Measurements from ENCODE around the gene LDLRAD3. TPM values are rescaled to one million over a fixed set of nuclear protein-coding genes. Genes with fewer than 3 reads are reported as not detected.

Gene LDLRAD3
- total RNA-seq, 2 donors from 2014 or later: 30.8 to 42.5 TPM

DNA sequence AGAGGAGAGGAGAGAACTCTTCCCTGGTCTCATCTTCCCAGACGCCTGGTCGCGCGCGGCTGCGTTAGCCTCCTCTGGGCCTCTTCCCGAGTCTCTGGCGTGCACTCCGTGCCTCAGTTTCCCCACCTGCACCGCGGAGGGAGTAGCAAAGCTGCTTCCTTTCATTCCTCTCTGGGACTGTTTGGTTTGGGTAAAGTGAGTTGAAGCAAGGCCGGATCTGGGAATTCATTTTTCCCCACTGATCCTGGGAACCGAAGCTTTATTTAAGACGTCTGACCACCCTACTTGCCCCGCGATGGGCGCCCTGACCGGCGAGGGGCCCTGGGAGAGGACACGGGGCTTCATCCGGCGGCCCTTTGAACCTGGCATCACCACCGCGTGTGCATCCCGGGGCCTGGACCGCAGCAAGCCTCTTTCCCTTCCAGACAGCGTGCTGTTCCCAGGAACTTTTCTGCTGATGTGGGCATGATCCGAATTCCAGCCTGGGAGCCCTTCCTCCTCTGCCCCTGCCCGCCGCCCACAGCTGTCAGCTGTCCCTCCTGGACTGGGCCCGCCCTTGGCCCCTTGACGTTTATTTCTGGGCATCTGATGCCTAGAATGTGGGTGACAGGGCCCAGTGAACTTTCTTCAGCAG is 758 bp downstream of the LDLRAD3 start:
- WGBS: 12% methylated on average over 31 of the region's 32 CpGs
- H3K4me1 ChIP-seq (replicated peaks): peaks cover 8% of the 10 kb centered on the region
- intact Hi-C loops (cut with DNase I): no loop called here
- peak overlapping the region; percentile 83 to 86 for H3K27ac ChIP-seq
- no peaks in the 10 kb centered on the region for H3K9me3 ChIP-seq
- H3K4me3 ChIP-seq: peak overlapping the region; percentile 59 to 64
- no peaks in the 10 kb centered on the region for H3K27me3 ChIP-seq (replicated peaks; ENCODE audit: insufficient read depth)
- DNase-seq (ENCODE audit: low spot score): no peak
- no peaks in the 10 kb centered on the region for H3K36me3 ChIP-seq
- TF ChIP-seq POLR2A (IDR thresholded peaks at IDR 0.05) (no peak), POLR2AphosphoS5 (IDR thresholded peaks at IDR 0.05) (peak; percentile 9)

- DNase-seq (ENCODE audit: low spot score): no peak
- TF ChIP-seq, protein P1, sequence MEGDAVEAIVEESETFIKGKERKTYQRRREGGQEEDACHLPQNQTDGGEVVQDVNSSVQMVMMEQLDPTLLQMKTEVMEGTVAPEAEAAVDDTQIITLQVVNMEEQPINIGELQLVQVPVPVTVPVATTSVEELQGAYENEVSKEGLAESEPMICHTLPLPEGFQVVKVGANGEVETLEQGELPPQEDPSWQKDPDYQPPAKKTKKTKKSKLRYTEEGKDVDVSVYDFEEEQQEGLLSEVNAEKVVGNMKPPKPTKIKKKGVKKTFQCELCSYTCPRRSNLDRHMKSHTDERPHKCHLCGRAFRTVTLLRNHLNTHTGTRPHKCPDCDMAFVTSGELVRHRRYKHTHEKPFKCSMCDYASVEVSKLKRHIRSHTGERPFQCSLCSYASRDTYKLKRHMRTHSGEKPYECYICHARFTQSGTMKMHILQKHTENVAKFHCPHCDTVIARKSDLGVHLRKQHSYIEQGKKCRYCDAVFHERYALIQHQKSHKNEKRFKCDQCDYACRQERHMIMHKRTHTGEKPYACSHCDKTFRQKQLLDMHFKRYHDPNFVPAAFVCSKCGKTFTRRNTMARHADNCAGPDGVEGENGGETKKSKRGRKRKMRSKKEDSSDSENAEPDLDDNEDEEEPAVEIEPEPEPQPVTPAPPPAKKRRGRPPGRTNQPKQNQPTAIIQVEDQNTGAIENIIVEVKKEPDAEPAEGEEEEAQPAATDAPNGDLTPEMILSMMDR (IDR thresholded peaks at IDR 0.05): no peak
- TF ChIP-seq POLR2AphosphoS5 (IDR thresholded peaks at IDR 0.05) (no peak), POLR2A (IDR thresholded peaks at IDR 0.05) (no peak)
- Histone ChIP-seq H3K9me3 (no peaks in the 10 kb centered on the region), H3K27ac (peak overlapping the region; percentile 83 to 86), H3K36me3 (no peaks in the 10 kb centered on the region), H3K27me3 (replicated peaks; ENCODE audit: insufficient read depth) (no peaks in the 10 kb centered on the region), H3K4me1 (replicated peaks) (peaks cover 11% of the 10 kb centered on the region), H3K4me3 (peak overlapping the region; percentile 59 to 64)
- 82% methylated on average over 2 of the region's 2 CpGs for WGBS
- intact Hi-C loops (cut with DNase I): no loop called here
Measured at GRCh38 chr11:35945137-35945518, 1.3 kb downstream of the LDLRAD3 start.

- H3K27me3 ChIP-seq (replicated peaks; ENCODE audit: insufficient read depth): no peaks in the 10 kb centered on the region
- H3K4me3 ChIP-seq: no peak overlapping the region
- no peaks in the 10 kb centered on the region for H3K9me3 ChIP-seq
- intact Hi-C loops (cut with DNase I): no loop called here
- no peak for TF ChIP-seq POLR2AphosphoS5 (IDR thresholded peaks at IDR 0.05)
- TF ChIP-seq, protein P1 (IDR thresholded peaks at IDR 0.05): no peak
- no peak for TF ChIP-seq POLR2A (IDR thresholded peaks at IDR 0.05)
- WGBS: 60% methylated on average over 3 of the region's 3 CpGs
- no peak for DNase-seq (ENCODE audit: low spot score)
- peak overlapping the region in 1 of 2 donors; percentile 86 for H3K27ac ChIP-seq
- no peaks in the 10 kb centered on the region for H3K36me3 ChIP-seq
- H3K4me1 ChIP-seq (replicated peaks): peaks cover 14% of the 10 kb centered on the region
Measured at GRCh38 chr11:35946766-35947165, 2.9 kb downstream of the LDLRAD3 start.

DNA sequence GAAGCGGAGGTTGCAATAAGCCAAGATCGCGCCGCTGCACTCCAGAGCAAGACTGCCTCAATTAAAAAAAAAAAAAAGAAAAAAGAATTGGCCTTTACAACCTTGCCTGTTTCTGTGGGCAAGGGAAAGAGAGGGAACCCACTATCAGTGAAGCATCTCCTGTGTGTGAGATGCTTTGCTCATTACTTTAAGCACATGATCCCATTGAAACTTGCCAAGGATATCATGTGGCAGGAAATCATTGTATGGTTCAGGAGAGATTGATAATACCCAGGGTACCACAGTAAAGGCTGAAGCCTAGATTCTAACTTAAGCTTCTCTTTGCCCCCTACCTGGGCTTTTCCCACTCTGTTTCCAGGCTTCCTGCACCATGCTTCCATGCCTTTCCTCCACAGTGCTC is 3.6 kb downstream of the LDLRAD3 start:
- Histone ChIP-seq H3K4me1 (replicated peaks) (peaks cover 14% of the 10 kb centered on the region), H3K27me3 (replicated peaks; ENCODE audit: insufficient read depth) (no peaks in the 10 kb centered on the region), H3K9me3 (no peaks in the 10 kb centered on the region), H3K36me3 (no peaks in the 10 kb centered on the region), H3K27ac (no peak overlapping the region), H3K4me3 (no peak overlapping the region)
- TF ChIP-seq POLR2A (IDR thresholded peaks at IDR 0.05) (no peak), POLR2AphosphoS5 (IDR thresholded peaks at IDR 0.05) (no peak)
- TF ChIP-seq, protein P1 (IDR thresholded peaks at IDR 0.05): no peak
- no peak for DNase-seq (ENCODE audit: low spot score)
- intact Hi-C loops (cut with DNase I): no loop called here
- WGBS: 99% methylated on average over 4 of the region's 4 CpGs

GRCh38 chr11:35949242-35949641 is 5.4 kb downstream of the LDLRAD3 start:
- Histone ChIP-seq H3K36me3 (no peaks in the 10 kb centered on the region), H3K4me1 (replicated peaks) (peaks cover 16% of the 10 kb centered on the region), H3K27ac (peak overlapping the region in 1 of 2 donors; percentile 67), H3K9me3 (no peaks in the 10 kb centered on the region), H3K4me3 (no peak overlapping the region), H3K27me3 (replicated peaks; ENCODE audit: insufficient read depth) (no peaks in the 10 kb centered on the region)
- DNase-seq (ENCODE audit: low spot score): no peak
- intact Hi-C loops (cut with DNase I): no loop called here
- WGBS: 50% methylated on average over 3 of the region's 3 CpGs
- no peak for TF ChIP-seq POLR2AphosphoS5 (IDR thresholded peaks at IDR 0.05)
- no peak for TF ChIP-seq POLR2A (IDR thresholded peaks at IDR 0.05)
- TF ChIP-seq, protein P1 (IDR thresholded peaks at IDR 0.05): no peak

Measured in prostate gland (tissue), 2 donors.